ENCODE data around the gene DNER. TPM values are rescaled to one million over a fixed set of nuclear protein-coding genes. Genes with fewer than 3 reads are reported as not detected.

DNER gene
- polyA plus RNA-seq, 1 experiment = not detected

GRCh38 chr2:229610333-229610732 lies 104.0 kb downstream of the DNER start:
- DNase-seq (ENCODE audit: low read depth, low spot score) = no peak
- Histone ChIP-seq H3K9me3 (ENCODE audit: control insufficient read depth, insufficient read depth, low read length) (no peaks in the 10 kb centered on the region; the same call in none of the 2 replicates), H3K4me3 (ENCODE audit: low read depth, low read length) (no peak overlapping the region), H3K27ac (ENCODE audit: low read depth, low read length) (no peak overlapping the region), H3K27me3 (ENCODE audit: control insufficient read depth, insufficient read depth, low read length) (no peaks in the 10 kb centered on the region)
- ChIA-PET POLR2A (no interaction called here), CTCF (no interaction called here)
- no peak for TF ChIP-seq CTCF (IDR thresholded peaks at IDR 0.05; ENCODE audit: low read depth, low read length)

GRCh38 chr2:229601936-229602335 lies 112.4 kb downstream of the DNER start:
- H3K27me3 ChIP-seq (ENCODE audit: control insufficient read depth, insufficient read depth, low read length) = no peaks in the 10 kb centered on the region
- H3K27ac ChIP-seq (ENCODE audit: low read depth, low read length) = no peak overlapping the region
- H3K4me3 ChIP-seq (ENCODE audit: low read depth, low read length) = no peak overlapping the region
- H3K9me3 ChIP-seq (ENCODE audit: control insufficient read depth, insufficient read depth, low read length) = no peaks in the 10 kb centered on the region
- POLR2A ChIA-PET = no interaction called here
- TF ChIP-seq CTCF (IDR thresholded peaks at IDR 0.05; ENCODE audit: low read depth, low read length) = no peak
- DNase-seq (ENCODE audit: low read depth, low spot score) = no peak
- CTCF ChIA-PET = no interaction called here

GRCh38 chr2:229601396-229601795 lies 113.0 kb downstream of the DNER start:
- no peak for TF ChIP-seq CTCF (IDR thresholded peaks at IDR 0.05; ENCODE audit: low read depth, low read length)
- no peak overlapping the region for H3K27ac ChIP-seq (ENCODE audit: low read depth, low read length)
- no peaks in the 10 kb centered on the region for H3K27me3 ChIP-seq (ENCODE audit: control insufficient read depth, insufficient read depth, low read length)
- no peak overlapping the region for H3K4me3 ChIP-seq (ENCODE audit: low read depth, low read length)
- DNase-seq (ENCODE audit: low read depth, low spot score) = no peak
- ChIA-PET POLR2A (no interaction called here), CTCF (interaction anchor here (1.0 kb wide), 1 partner anchor 15 kb away, joined by 3 read pairs; no protein-coding TSS in a partner anchor)
- no peaks in the 10 kb centered on the region for H3K9me3 ChIP-seq (ENCODE audit: control insufficient read depth, insufficient read depth, low read length)

GRCh38 chr2:229598227-229598626 lies 116.1 kb downstream of the DNER start:
- Histone ChIP-seq H3K27me3 (ENCODE audit: control insufficient read depth, insufficient read depth, low read length) (no peaks in the 10 kb centered on the region), H3K27ac (ENCODE audit: low read depth, low read length) (no peak overlapping the region), H3K4me3 (ENCODE audit: low read depth, low read length) (no peak overlapping the region), H3K9me3 (ENCODE audit: control insufficient read depth, insufficient read depth, low read length) (no peaks in the 10 kb centered on the region)
- CTCF ChIA-PET = no interaction called here
- DNase-seq (ENCODE audit: low read depth, low spot score) = no peak
- no peak for TF ChIP-seq CTCF (IDR thresholded peaks at IDR 0.05; ENCODE audit: low read depth, low read length)
- POLR2A ChIA-PET = no interaction called here

- Histone ChIP-seq H3K27me3 (ENCODE audit: control insufficient read depth, insufficient read depth, low read length) (no peaks in the 10 kb centered on the region), H3K9me3 (ENCODE audit: control insufficient read depth, insufficient read depth, low read length) (no peaks in the 10 kb centered on the region), H3K4me3 (ENCODE audit: low read depth, low read length) (no peak overlapping the region), H3K27ac (ENCODE audit: low read depth, low read length) (no peak overlapping the region)
- no peak for TF ChIP-seq CTCF (IDR thresholded peaks at IDR 0.05; ENCODE audit: low read depth, low read length)
- ChIA-PET CTCF (no interaction called here), POLR2A (no interaction called here)
- no peak for DNase-seq (ENCODE audit: low read depth, low spot score)
Measured at GRCh38 chr2:229596796-229597195, 117.6 kb downstream of the DNER start.
